ENCODE results near the gene TCF3.

GRCh38 chr19:1620502-1620901, 31.9 kb downstream of the TCF3 start:
- TF ChIP-seq CTCF (IDR thresholded peaks at IDR 0.05) (no peak), POLR2A (IDR thresholded peaks at IDR 0.05) (no peak), EP300 (IDR thresholded peaks at IDR 0.05) (no peak)

All from tibial nerve (tissue), 4 donors.